IgD-negative memory B cell (primary cell): ENCODE data around the gene SRXN1. TPM values are rescaled to one million over a fixed set of nuclear protein-coding genes. Genes with fewer than 3 reads are reported as not detected.
"Not testable (repeated sequence)": the region's sequence is repeated elsewhere in the genome, so short reads cannot be mapped to it uniquely, and the experiment has no call there.

Experiments
- H3K27ac Mint-ChIP-seq, 3 donors: one replicate each; pipeline ENCODE4 v1.8.0; 2020 to 2022; ENCODE audit warnings: mild to moderate bottlenecking in 3 of 3, mixed read lengths in 3 of 3, moderate library complexity in 1 of 3
- H3K27me3 Mint-ChIP-seq: one replicate; pipeline ENCODE4 v1.8.0; 2021; ENCODE audit warnings: mixed read lengths
- H3K36me3 Mint-ChIP-seq: one replicate; pipeline ENCODE4 v1.8.0; 2020; ENCODE audit warnings: mild to moderate bottlenecking, mixed read lengths
- H3K4me1 Mint-ChIP-seq, 3 donors: one replicate each; pipeline ENCODE4 v1.8.0; 2020 to 2022; ENCODE audit warnings: mixed read lengths in 3 of 3, mild to moderate bottlenecking in 1 of 3
- H3K4me3 Mint-ChIP-seq, 4 donors: one replicate each; pipeline ENCODE4 v1.8.0; 2020 to 2022; ENCODE audit warnings: mild to moderate bottlenecking in 4 of 4, mixed read lengths in 4 of 4, moderate library complexity in 3 of 4
- H3K9me3 Mint-ChIP-seq, 3 donors: one replicate each; pipeline ENCODE4 v1.8.0; 2020 to 2021; ENCODE audit warnings: mixed read lengths in 3 of 3, mild to moderate bottlenecking in 1 of 3
- polyA plus RNA-seq: library from polyadenylated mRNA; unstranded; fragments of 300-500 nt; fragmentation: Illumina TruSeq; gene quantifications from one replicate; pipeline ENCODE4 v1.2.3, GENCODE V29; 2021

The SRXN1 gene
- polyA plus RNA-seq, 1 donor from 2014 or later = 5.5 TPM

DNA sequence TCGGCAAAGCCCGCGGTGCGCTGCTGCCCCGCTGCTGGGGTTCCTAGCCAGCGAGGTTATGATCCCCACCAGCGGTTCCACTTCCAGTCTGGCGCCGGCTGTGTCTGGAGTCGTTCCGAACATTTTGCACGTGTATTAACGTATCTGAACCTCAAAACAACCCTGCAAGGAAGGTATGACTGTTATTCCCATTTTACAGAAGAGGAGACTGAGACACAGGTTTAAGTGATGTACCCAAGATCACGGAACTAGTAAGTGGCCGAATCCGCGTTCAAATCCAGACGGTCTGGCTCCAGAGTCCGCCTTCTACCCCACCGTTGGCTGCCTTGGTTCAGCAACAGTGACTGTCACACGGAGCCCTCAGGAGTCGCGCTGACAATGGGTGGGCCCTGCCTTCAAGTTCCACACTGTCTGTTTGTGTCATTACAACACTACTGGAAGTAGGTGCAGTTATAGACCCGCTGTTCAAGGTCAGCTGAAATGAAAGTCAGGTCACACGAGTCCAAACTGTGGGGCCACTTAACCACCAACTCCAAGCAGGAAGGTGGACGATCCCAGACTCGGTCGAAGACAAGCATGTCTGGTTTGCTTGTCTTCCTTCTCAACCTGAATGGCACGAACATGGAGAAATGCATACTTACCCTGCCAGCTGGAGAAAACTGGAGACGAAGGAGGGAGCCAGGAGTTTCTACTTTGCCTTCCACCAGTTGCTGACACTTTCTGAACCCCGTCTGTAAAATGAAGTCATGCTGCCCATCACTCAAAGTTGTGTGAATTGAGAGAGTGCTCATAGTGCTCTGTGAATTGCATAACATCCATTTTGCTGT is 803 bp upstream of the SRXN1 start:
- Mint-ChIP-seq H3K27ac (peak overlapping the region in 1 of 3 donors; percentile 29), H3K4me1 (peaks cover 14 to 21% (median 20%) of the 10 kb centered on the region in 3 donors), H3K4me3 (peak overlapping the region; percentile 76 to 93 (median 85)), H3K36me3 (no peaks in the 10 kb centered on the region), H3K27me3 (peaks cover 7% of the 10 kb centered on the region), H3K9me3 (no peaks in the 10 kb centered on the region)

DNA sequence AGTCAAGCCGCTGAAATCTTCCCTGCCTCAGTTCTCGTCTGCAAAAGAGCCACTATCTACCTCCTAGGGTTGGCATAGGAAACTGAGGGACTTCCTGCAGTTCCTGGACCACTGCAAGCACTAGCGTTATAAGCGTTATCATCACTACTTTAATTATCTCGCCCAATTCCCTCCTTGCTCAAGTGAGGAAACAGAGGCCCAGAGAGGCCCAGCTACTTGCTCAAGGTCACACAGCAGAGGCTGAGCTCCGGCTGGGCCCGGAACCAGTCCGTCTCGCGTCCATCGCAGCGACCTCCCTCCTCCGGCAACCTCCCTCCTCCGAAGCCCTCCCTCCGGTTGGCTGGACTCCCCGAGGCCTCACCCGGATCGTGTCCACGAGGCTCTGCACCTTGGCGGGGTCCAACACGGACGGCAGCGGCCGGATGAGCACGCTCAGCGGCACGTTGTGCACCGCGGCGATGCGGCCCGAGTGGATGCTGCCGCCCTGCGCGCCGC is 338 bp downstream of the SRXN1 start:
- peak overlapping the region; percentile 83 to 94 (median 88) for H3K4me3 Mint-ChIP-seq
- H3K27me3 Mint-ChIP-seq = peaks cover 2% of the 10 kb centered on the region
- no peaks in the 10 kb centered on the region for H3K36me3 Mint-ChIP-seq
- H3K4me1 Mint-ChIP-seq = peaks cover 12 to 21% (median 20%) of the 10 kb centered on the region in 3 donors
- H3K9me3 Mint-ChIP-seq = peaks cover 0 to 1% (median 0%) of the 10 kb centered on the region in 3 donors
- H3K27ac Mint-ChIP-seq = no peak overlapping the region

DNA sequence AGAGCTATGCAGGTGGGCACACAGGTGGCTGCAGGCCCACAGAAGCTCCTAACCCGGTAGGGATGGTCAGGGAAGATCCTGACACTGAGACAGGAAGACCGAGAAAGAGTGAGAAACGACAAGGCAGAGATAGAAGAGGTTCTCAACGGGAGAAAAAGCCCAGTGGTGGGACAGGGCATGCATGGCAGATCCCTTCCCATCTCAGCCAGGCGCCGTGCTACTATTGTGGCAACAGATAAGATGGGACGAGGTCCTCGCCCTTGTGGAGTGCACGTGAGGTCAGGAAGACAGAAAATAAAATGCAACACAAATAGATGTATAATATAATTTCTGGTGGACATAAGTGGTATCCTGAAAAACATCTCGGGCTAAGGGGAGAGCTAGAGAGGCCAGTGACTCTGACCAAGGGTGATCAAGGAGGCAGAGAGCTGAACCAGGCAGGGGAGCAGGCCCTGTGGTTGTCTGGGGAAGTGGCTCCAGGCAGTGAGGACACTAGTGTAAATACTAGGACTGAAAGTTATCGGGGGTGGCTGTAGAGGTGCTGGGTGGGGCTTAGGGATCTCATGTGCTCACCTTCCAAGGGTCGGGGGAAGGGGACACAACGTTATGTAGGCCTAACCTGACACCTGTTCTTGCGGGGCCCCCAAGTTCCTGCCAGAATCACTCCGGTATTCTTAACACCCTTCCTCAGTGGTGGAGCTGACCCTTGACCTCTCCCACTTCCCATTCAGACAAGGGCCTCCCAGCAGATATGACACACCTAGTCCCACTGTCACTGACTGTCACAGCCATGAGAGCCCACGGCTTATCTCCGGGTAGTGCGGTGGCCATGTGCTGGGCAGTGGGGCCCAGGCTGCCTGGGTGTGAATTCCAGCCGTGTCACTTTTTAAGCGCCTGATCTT is 1.0 kb downstream of the SRXN1 start:
- Mint-ChIP-seq H3K36me3 (no peaks in the 10 kb centered on the region), H3K27me3 (peaks cover 2% of the 10 kb centered on the region), H3K4me3 (peak overlapping the region; percentile 83 to 94 (median 88)), H3K27ac (peak overlapping the region in 1 of 3 donors; percentile 5), H3K4me1 (peaks cover 11 to 21% (median 20%) of the 10 kb centered on the region in 3 donors), H3K9me3 (peaks cover 0 to 1% (median 0%) of the 10 kb centered on the region in 3 donors)

DNA sequence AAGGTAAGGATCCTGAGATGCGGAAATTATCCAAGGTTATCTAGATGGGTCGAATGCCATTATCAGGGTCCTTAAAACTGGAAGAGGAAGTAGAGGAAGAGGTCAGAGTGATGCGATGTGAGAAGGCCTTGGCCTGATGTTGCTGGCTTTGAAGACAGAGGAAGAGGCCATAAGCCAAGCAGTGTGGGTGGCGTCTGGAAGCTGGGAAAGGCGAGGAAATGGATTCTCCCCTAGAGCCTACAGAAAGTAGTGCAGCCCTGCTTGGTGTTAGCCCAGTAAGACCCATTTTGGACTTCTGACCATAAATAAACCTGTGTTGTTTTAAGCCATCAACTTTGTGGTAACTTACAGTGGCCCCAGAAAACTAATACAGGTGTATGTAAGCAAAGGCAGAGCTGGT is 2.0 kb downstream of the SRXN1 start:
- H3K9me3 Mint-ChIP-seq = peaks cover 0 to 1% (median 0%) of the 10 kb centered on the region in 3 donors
- H3K36me3 Mint-ChIP-seq = no peaks in the 10 kb centered on the region
- peak overlapping the region; percentile 48 to 83 (median 68) for H3K4me3 Mint-ChIP-seq
- H3K4me1 Mint-ChIP-seq = peaks cover 11 to 21% (median 20%) of the 10 kb centered on the region in 3 donors
- H3K27me3 Mint-ChIP-seq = peaks cover 2% of the 10 kb centered on the region
- H3K27ac Mint-ChIP-seq = no peak overlapping the region

DNA sequence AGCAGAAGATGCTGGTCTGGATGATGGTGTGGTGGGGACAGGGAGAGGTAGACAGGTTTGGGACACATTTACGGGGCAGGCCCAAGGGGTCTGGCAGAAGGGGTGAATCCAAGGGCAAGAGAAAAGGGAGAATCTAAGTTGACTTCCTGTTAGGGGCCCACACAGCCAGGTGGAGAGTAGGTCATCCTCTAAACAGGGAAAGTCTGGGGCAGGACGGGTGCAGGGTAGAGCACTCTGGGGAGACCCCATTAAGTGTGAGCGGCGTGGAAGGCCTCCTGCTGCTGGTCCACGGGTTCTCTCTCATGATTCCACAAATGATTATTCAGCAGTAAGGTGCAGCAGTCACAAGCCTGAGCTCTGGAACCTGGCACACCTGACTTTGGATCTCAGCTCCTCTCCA is 2.7 kb downstream of the SRXN1 start:
- peak overlapping the region in 1 of 4 donors; percentile 83 for H3K4me3 Mint-ChIP-seq
- peaks cover 2% of the 10 kb centered on the region for H3K27me3 Mint-ChIP-seq
- peaks cover 0 to 1% (median 0%) of the 10 kb centered on the region in 3 donors for H3K9me3 Mint-ChIP-seq
- no peaks in the 10 kb centered on the region for H3K36me3 Mint-ChIP-seq
- peaks cover 11 to 25% (median 24%) of the 10 kb centered on the region in 3 donors for H3K4me1 Mint-ChIP-seq
- H3K27ac Mint-ChIP-seq = no peak overlapping the region

DNA sequence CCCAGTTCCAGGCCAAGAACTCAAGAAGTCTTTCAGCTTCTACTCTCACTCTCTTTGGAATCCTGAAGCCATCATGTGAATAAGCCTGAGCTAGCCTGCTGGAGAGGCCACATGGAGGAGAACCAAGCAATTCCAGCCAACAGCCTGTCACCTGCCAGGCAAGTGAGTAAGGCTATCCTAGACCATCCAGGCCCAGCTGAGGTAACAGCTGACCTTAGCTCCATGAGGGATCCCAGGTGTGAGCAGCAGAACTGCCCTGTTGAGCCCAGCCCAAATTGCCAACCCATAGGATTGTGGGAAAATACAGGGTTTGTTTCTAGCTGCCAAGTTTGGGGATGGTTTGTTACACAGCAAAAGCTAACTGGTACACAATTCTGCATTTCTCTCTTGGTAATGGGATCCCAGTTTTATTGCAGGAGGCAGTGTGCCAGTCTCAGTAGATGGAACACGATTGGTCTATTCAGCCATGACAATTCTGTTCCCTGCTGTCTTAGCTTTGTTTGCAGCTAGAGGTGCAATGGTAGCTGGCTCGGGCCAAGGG is 5.5 kb downstream of the SRXN1 start:
- Mint-ChIP-seq H3K27ac (no peak overlapping the region), H3K9me3 (peaks cover 0 to 1% (median 0%) of the 10 kb centered on the region in 3 donors), H3K36me3 (no peaks in the 10 kb centered on the region), H3K4me1 (peaks cover 6 to 22% (median 17%) of the 10 kb centered on the region in 3 donors), H3K4me3 (no peak overlapping the region), H3K27me3 (peaks cover 11% of the 10 kb centered on the region)

DNA sequence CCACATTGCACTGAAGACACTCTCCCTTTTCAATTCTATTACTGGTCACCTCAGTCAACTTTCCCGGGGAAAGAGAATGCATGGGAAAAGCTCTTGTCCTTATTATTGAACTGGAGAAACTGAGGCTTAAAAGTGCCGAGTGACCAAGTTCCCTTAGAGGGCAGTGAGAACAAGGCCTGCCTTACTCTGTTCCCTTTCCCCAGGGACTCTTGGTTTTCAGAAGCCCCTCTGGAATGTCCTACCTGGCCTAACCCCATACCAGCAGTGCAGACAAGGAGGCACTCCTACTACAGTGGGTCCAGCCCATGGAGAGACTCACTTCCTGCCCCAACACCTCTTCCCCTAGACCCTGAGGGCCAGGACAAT is 6.1 kb downstream of the SRXN1 start:
- peaks cover 11% of the 10 kb centered on the region for H3K27me3 Mint-ChIP-seq
- H3K4me1 Mint-ChIP-seq = peaks cover 6 to 15% (median 12%) of the 10 kb centered on the region in 3 donors
- H3K27ac Mint-ChIP-seq = no peak overlapping the region
- peaks cover 0 to 1% (median 0%) of the 10 kb centered on the region in 3 donors for H3K9me3 Mint-ChIP-seq
- H3K4me3 Mint-ChIP-seq = no peak overlapping the region
- no peaks in the 10 kb centered on the region for H3K36me3 Mint-ChIP-seq

DNA sequence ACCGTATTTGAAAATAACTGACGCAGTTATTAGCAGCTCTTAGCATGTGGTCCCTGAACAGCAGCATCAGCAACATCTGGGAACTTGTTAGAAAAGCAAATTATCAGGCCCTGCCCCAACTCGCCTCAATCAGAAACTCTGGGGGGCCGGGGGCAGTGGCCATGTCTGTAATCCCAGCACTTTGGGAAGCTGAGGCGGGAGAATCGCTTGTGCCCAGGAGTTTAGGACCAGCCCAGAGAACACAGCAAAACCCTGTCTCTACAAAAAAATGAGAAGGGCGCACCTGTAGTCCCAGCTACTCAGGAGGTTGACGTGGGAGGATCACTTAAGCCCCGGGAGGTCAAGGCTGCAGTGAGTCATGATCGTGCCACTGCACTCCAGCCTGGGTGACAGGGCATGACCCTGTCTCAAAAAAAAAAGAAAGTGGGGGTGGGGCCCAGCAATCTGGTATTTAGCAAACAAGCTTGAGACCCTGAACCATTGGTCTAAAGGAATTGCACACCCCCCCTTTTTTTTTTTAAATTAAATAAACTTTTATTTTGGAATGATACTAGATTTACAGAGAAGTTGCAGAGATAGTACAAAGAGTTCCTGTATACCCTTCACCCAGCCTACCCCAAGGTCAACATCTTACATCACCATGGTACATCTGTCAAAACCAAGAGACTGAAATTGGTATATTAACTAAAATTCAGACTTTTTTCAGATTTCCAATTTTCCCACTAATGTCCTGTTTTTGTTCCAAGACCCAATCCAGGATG is 6.7 kb downstream of the SRXN1 start:
- Mint-ChIP-seq H3K27me3 (peaks cover 14% of the 10 kb centered on the region), H3K4me1 (peaks cover 6 to 15% (median 9%) of the 10 kb centered on the region in 3 donors), H3K9me3 (peaks cover 0 to 1% (median 0%) of the 10 kb centered on the region in 3 donors), H3K27ac (no peak overlapping the region), H3K36me3 (no peaks in the 10 kb centered on the region), H3K4me3 (no peak overlapping the region)

DNA sequence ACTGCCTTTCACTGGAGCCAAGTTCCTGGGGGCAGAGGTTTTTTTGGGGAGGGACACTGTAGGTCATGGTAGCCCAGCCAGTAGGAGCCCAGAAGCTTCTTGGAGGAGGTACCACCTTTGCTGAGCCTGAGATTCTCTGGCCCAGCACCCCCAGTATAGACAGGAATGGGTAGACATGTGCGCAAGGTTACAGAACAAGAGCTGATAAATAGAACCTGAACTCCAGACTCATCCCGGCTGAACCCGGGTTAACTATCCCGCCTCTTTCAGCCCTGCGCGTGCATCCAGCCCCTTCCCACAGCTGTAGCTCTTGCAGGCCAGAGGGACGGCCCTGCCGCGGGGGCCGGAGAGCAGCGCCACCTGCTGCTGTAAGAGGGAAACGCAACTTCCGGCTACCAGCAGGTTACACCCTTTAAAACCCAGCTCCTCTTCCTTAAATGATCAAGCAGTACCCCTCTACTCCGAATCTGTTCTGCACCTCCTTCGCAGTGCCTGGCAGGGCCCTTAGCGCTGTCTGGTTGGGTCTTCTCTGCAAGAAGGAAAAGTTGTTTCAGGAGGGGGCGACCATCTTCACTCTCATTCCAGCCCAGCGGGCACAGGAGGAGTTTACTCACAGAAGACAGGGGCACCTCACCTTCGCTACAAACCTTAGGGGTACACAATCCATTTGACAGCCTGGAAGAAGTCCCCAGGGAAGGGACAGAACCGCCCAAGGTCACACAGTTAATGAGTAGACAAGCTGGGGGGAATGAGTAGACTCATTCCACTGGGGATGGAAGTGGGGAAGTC is 7.5 kb downstream of the SRXN1 start:
- peaks cover 14% of the 10 kb centered on the region for H3K27me3 Mint-ChIP-seq
- peaks cover 0 to 1% (median 0%) of the 10 kb centered on the region in 3 donors for H3K9me3 Mint-ChIP-seq
- no peak overlapping the region for H3K27ac Mint-ChIP-seq
- peaks cover 0 to 14% (median 6%) of the 10 kb centered on the region in 3 donors for H3K4me1 Mint-ChIP-seq
- no peak overlapping the region for H3K4me3 Mint-ChIP-seq
- no peaks in the 10 kb centered on the region for H3K36me3 Mint-ChIP-seq

DNA sequence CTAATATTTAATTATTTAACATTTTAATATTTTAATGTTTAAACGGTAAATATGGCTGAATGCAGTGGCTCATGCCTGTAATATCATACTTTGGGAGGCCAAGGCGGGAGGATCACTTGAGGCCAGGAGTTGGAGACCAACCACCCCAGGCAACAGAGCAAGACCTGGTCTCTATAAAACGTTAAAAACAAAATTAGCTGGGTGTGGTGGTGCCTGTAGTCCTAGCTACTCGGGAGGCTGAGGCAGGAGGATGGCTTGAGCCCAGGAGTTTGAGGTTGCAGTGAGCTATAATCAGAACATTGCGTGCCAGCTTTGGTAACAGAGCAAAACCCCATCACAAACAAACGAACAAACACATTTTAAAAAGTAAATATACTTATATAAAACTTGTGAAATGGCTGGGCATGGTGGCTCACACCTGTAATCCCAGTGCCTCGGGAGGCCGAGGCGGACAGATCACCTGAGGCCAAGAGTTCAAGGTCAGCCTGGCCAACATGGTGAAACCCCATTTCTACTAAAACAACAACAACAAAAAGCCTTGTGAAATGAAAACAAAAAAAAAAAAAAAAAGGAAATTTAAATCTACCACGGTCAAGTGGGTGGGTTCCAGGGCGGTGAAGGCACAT is 8.2 kb downstream of the SRXN1 start:
- Mint-ChIP-seq H3K4me1 (peaks cover 0 to 11% (median 6%) of the 10 kb centered on the region in 3 donors), H3K9me3 (peaks cover 0 to 1% (median 0%) of the 10 kb centered on the region in 3 donors), H3K27ac (no peak overlapping the region), H3K4me3 (no peak overlapping the region), H3K36me3 (no peaks in the 10 kb centered on the region), H3K27me3 (peaks cover 14% of the 10 kb centered on the region)

DNA sequence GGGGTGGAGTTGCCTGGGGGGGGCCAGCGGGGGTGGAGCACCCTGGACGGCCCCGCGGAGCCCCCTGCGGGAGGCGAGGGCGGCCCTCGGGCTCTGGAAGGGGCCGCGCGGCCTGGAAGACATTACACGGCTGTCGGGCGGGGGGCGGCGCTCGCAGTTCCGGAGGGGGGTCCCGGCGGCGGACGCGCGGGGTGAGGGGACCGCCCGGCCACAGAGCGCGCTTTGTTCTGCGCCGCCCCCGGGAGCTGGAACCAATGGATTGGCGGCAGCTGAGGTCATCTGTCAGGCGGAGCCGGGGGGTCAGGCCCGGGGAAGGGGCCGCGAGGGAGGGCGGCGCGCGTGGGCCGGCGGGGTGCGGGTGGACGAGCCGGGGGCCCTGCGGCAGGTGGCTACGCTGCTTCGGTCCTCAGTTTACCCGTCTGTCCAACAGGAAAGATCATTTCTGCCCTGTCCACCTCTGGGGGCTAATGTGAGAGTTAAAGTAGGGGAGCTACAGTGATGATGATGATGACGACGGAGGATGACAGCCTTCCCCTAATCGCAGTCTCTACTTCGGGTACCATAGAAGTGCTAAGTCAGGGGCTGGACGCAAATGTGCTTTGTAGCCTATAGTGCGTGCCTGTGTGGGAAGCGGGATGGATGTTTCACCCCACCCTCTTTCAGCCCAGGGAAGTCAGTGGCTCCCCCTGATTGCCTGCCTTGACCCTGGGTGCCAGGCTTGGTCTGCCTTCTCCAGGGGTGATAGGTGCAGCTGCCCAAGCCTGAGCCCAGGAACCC is 10.4 kb downstream of the SRXN1 start:
- peak overlapping the region in 1 of 4 donors; percentile 54 for H3K4me3 Mint-ChIP-seq
- H3K27me3 Mint-ChIP-seq = peaks cover 16% of the 10 kb centered on the region
- H3K9me3 Mint-ChIP-seq = no peaks in the 10 kb centered on the region
- H3K27ac Mint-ChIP-seq = no peak overlapping the region
- peaks cover 0 to 10% (median 6%) of the 10 kb centered on the region in 3 donors for H3K4me1 Mint-ChIP-seq
- no peaks in the 10 kb centered on the region for H3K36me3 Mint-ChIP-seq

DNA sequence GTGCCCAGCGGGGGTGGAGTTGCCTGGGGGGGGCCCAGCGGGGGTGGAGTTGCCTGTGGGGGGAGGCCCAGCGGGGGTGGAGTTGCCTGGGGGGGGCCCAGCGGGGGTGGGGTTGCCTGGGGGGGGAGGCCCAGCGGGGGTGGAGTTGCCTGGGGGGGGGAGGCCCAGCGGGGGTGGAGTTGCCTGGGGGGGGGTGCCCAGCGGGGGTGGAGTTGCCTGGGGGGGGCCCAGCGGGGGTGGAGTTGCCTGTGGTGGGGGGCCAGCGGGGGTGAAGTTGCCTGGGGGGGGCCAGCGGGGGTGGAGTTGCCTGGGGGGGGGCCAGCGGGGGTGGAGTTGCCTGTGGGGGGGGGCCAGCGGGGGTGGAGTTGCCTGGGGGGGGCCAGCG is 11.0 kb downstream of the SRXN1 start:
- not testable (repeated sequence) for H3K4me1 Mint-ChIP-seq, H3K36me3 Mint-ChIP-seq, H3K27ac Mint-ChIP-seq, H3K4me3 Mint-ChIP-seq, H3K9me3 Mint-ChIP-seq
- H3K27me3 Mint-ChIP-seq = peaks cover 17% of the 10 kb centered on the region

DNA sequence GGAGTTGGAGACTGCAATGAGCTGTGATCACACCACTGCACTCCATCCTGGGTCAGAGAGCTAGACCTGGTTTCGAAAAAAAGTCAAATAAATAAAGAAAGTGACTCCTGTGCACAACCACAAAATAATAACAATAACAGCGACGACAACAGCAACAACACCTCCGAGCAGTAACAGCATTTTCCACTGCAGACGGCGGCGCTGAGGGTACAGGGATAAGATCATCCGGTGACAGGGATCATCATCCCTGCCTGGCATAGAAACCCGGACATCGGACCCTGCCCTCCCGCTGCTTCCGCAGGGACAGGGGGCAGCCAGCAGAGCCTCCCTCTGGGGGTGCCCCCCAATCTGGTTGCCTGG is 11.5 kb downstream of the SRXN1 start:
- Mint-ChIP-seq H3K27me3 (peaks cover 17% of the 10 kb centered on the region), H3K36me3 (no peaks in the 10 kb centered on the region), H3K4me3 (peak overlapping the region in 2 of 4 donors; percentile 51 to 79), H3K27ac (no peak overlapping the region), H3K9me3 (no peaks in the 10 kb centered on the region), H3K4me1 (peaks cover 0 to 10% (median 6%) of the 10 kb centered on the region in 3 donors)
